GM12892 (cell line): ENCODE measurements around the gene SIGLEC10.

Experiments used
- POLR2A ChIP-seq: IDR thresholded peaks from 2 replicates; pipeline ENCODE4 v1.6.1; 2011; ENCODE audit warnings: low read depth, low read length, control low read depth
- POLR2AphosphoS5 ChIP-seq: IDR thresholded peaks from 2 replicates; pipeline ENCODE4 v1.6.1; 2011; ENCODE audit warnings: low read depth, low read length, control low read depth

GRCh38 chr19:51365211-51365964, 52.1 kb downstream of the SIGLEC10 start:
- TF ChIP-seq POLR2A = no peak
- no peak for TF ChIP-seq POLR2AphosphoS5
